GM12878 (cell line): ENCODE data around the gene OR5AP2. TPM values are rescaled to one million over a fixed set of nuclear protein-coding genes. Genes with fewer than 3 reads are reported as not detected.
"Not testable (repeated sequence)": the region's sequence is repeated elsewhere in the genome, so short reads cannot be mapped to it uniquely, and the experiment has no call there.

Experiments used
- ATAC-seq: fragments of 200-7000 bp; cut with Tn5 transposase; 3 replicates; pipeline ENCODE4 v1.9.1; 2020; ENCODE audit warnings: mild to moderate bottlenecking, moderate library complexity
- BruUV-seq: library from RNA; stranded (reverse); fragments of 400-500 nt; replicated peaks from 2 replicates; lab custom pipeline; 2021; lab: Mats Ljungman, UMichigan
- CTCF ChIA-PET: fragments of 300-600 bp; sonication (Branson Sonifier 250); formaldehyde crosslinking; extraction: SDS; loops from one replicate; lab custom pipeline; 2021; ENCODE audit warnings: inconsistent platforms; lab: Yijun Ruan, JAX
- POLR2A ChIA-PET: fragments of 350-600 bp; formaldehyde crosslinking; extraction: SDS; loops from one replicate; lab custom pipeline; 2021; ENCODE audit warnings: inconsistent platforms; lab: Charles Lee
- RAD21 ChIA-PET: fragments of 300-600 bp; sonication (Branson Sonifier 250); formaldehyde crosslinking; loops from one replicate; lab custom pipeline; 2023; ENCODE audit warnings: antibody characterized with exemption; ENCODE audit not compliant: unreplicated experiment; lab: Charles Lee
- SMC1A ChIA-PET: fragments of 300-600 bp; sonication (Branson Sonifier 250); formaldehyde crosslinking; loops from one replicate; lab custom pipeline; 2023; ENCODE audit not compliant: unreplicated experiment, uncharacterized antibody; lab: Charles Lee
- DNase-seq: peaks from one replicate; pipeline ENCODE4 v3.0.0-alpha.2; 2011; ENCODE audit warnings: low read depth, low spot score
- FAIRE-seq: peaks from 3 replicates; lab custom pipeline; 2011; peaks lifted over from hg19 to GRCh38; lab: Jason Lieb, UNC
- H2AFZ ChIP-seq: 2 replicates; pipeline ENCODE4 v1.6.0; 2011; ENCODE audit warnings: low read depth, low read length, control low read depth; ENCODE audit not compliant: control insufficient read depth
- H3K27ac ChIP-seq: 2 replicates; pipeline ENCODE4 v1.5.1; 2011; ENCODE audit warnings: control low read depth; ENCODE audit not compliant: control insufficient read depth, insufficient read depth
- H3K27me3 ChIP-seq, 2 experiments: replicated peaks in 1 of 2; 2 replicates each; pipeline versions ENCODE4 v1.6.0 to v1.6.1; 2011; ENCODE audit warnings: low read length in 1 of 2; ENCODE audit not compliant: control insufficient read depth in 2 of 2, insufficient read depth in 2 of 2
- H3K36me3 ChIP-seq, 2 experiments: 2 replicates each; pipeline ENCODE4 v1.5.1; 2011; ENCODE audit warnings: low read length in 1 of 2; ENCODE audit not compliant: control insufficient read depth in 2 of 2, insufficient read depth in 2 of 2
- H3K4me1 ChIP-seq: 2 replicates; pipeline ENCODE4 v1.6.1; 2011; ENCODE audit warnings: mild to moderate bottlenecking, low read length, moderate library complexity, mixed read lengths; ENCODE audit not compliant: control insufficient read depth, insufficient read depth
- H3K4me2 ChIP-seq: 2 replicates; pipeline ENCODE4 v1.6.0; 2011; ENCODE audit warnings: control low read depth; ENCODE audit not compliant: control insufficient read depth, insufficient read depth
- H3K4me3 ChIP-seq: fragments of 200-600 bp; sonication (generic); 2 replicates; pipeline ENCODE4 v1.5.1; 2016
- H3K79me2 ChIP-seq: 2 replicates; pipeline ENCODE4 v1.6.0; 2011; ENCODE audit warnings: low read length; ENCODE audit not compliant: control insufficient read depth, insufficient read depth
- H3K9ac ChIP-seq: 2 replicates; pipeline ENCODE4 v1.8.0; 2011; ENCODE audit warnings: low read length, control low read depth, mixed read lengths; ENCODE audit not compliant: control insufficient read depth, insufficient read depth
- H3K9me3 ChIP-seq: replicated peaks from 3 replicates; pipeline ENCODE4 v1.5.1; 2011; ENCODE audit warnings: mild to moderate bottlenecking, low read length; ENCODE audit not compliant: control insufficient read depth, insufficient read depth
- H4K20me1 ChIP-seq: 2 replicates; pipeline ENCODE4 v1.6.0; 2011; ENCODE audit not compliant: control insufficient read depth, insufficient read depth
- CBX5 ChIP-seq: sonication (generic); IDR thresholded peaks from 2 replicates; pipeline ENCODE4 v1.6.1; 2016; ENCODE audit warnings: low read depth, moderate library complexity, mild to moderate bottlenecking, inconsistent platforms
- CREB1 ChIP-seq: IDR thresholded peaks from 2 replicates; pipeline ENCODE4 v1.6.1; 2012; ENCODE audit warnings: low read depth, mild to moderate bottlenecking, inconsistent platforms
- IRF4 ChIP-seq: IDR thresholded peaks from 2 replicates; pipeline ENCODE4 v1.6.1; 2011; ENCODE audit warnings: low read depth, low read length
- NFYA ChIP-seq: IDR thresholded peaks from 2 replicates; pipeline ENCODE4 v1.6.1; 2011; ENCODE audit warnings: low read depth, mild to moderate bottlenecking, low read length, improper control_type of control experiment, borderline replicate concordance
- NR2C2 ChIP-seq: IDR thresholded peaks from 2 replicates; pipeline ENCODE4 v1.6.1; 2011; ENCODE audit warnings: borderline replicate concordance, low read depth; ENCODE audit not compliant: control insufficient read depth, insufficient read length
- POLR2AphosphoS2 ChIP-seq: IDR thresholded peaks from 2 replicates; pipeline ENCODE4 v1.6.1; 2011; ENCODE audit warnings: low read depth, mild to moderate bottlenecking, low read length, improper control_type of control experiment, moderate library complexity
- RBBP5 ChIP-seq: fragments of 200-600 bp; sonication (generic); conservative IDR thresholded peaks from 2 replicates; pipeline ENCODE4 v1.6.1; 2016
- SIN3A ChIP-seq: IDR thresholded peaks from 2 replicates; pipeline ENCODE4 v1.6.1; 2012; ENCODE audit warnings: low read depth, low read length, improper control_type of control experiment
- SUPT20H ChIP-seq: IDR thresholded peaks from 2 replicates; pipeline ENCODE4 v1.6.1; 2011; ENCODE audit warnings: low read depth, mild to moderate bottlenecking, low read length, moderate library complexity, borderline replicate concordance; ENCODE audit not compliant: control insufficient read depth
- TCF7 ChIP-seq: IDR thresholded peaks from 2 replicates; pipeline ENCODE4 v1.6.1; 2014; ENCODE audit warnings: antibody characterized with exemption, borderline replicate concordance
- ZBED1 ChIP-seq: IDR thresholded peaks from 2 replicates; pipeline ENCODE4 v1.6.1; 2016; ENCODE audit warnings: borderline replicate concordance
- ZZZ3 ChIP-seq: IDR thresholded peaks from 2 replicates; pipeline ENCODE4 v1.6.1; 2011; ENCODE audit warnings: low read depth; ENCODE audit not compliant: control insufficient read depth, insufficient read length
- WGBS: methylation state at CpG from one replicate; pipeline ENCODE4 v1.1.6; 2016; ENCODE audit warnings: low lambda C conversion rate; ENCODE audit not compliant: insufficient replicate concordance, insufficient coverage; ENCODE audit errors: missing lambda C conversion rate; 5-methylcytosine and 5-hydroxymethylcytosine counted together
- in situ Hi-C: fragments of 300-500 bp; cut with MboI; formaldehyde crosslinking; loops from 9 replicates; pipeline ENCODE4 v1.14.3; 2018; ENCODE audit warnings: mixed read lengths
- intact Hi-C: fragments of 100-400 bp; cut with micrococcal nuclease; formaldehyde crosslinking; loops from one replicate; pipeline ENCODE4 v1.14.2; 2022; ENCODE audit not compliant: unreplicated experiment
- polyA plus RNA-seq, 11 experiments: library from polyadenylated mRNA; depleted of rRNA in 4 of 11; unstranded in 6 of 11; stranded (reverse) in 5 of 11; fragments of >200 nt; fragmentation: Nextera tagmentation in 4 of 11; fragmentation: Illumina TruSeq in 1 of 11; extraction: Ambion mirVana in 4 of 11; extraction: Trizol in 1 of 11; gene quantifications; 1 replicate in 1 of 11; 2 replicates in 10 of 11; pipeline versions ENCODE4 v1.2.1 to v1.2.3, GENCODE V29; 2011 to 2016; ENCODE audit warnings: inconsistent platforms in 2 of 11, missing spikeins in 2 of 11, low read depth in 1 of 11
- total RNA-seq, 4 experiments: library from RNA; depleted of rRNA in 3 of 4; stranded (reverse); fragments of >200 nt in 3 of 4; fragmentation: Illumina TruSeq in 1 of 4; extraction: Trizol in 1 of 4; gene quantifications; 2 replicates each; pipeline versions ENCODE4 v1.2.1 to v1.2.3, GENCODE V29; 2013 to 2021
- TF ChIP-seq, protein P1 (sequence below): IDR thresholded peaks from 2 replicates; pipeline ENCODE4 v1.6.1; 2011; ENCODE audit warnings: low read depth, low read length, improper control_type of control experiment, borderline replicate concordance
- TF ChIP-seq, protein P2 (sequence below): IDR thresholded peaks from 2 replicates; pipeline ENCODE4 v1.6.1; 2012; ENCODE audit warnings: low read length, inconsistent platforms

The OR5AP2 gene
- total and polyA plus RNA-seq, 10 of the 15 experiments (the other 5 are each of a cell fraction or from before 2014, with no cell fraction given), result not detected

DNA sequence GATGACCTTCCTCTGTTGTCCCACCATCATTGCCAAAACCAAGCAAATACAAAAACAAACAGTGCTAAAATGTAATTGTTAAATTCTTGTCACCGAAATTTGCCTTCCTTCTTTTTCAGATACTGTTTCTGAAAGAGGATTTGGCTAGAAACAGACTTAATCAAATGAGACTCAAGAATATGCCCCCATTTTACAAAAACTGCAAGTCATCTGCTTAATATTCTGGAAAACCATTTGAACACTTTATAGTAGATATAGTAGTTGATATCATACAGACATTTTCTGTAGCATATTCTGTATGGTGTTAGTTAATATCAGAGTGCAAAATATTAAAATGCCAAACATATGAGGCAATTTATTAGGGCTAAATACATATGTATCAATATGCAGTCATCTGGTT, 31.1 kb downstream of the OR5AP2 start:
- no peaks in the 10 kb centered on the region for H3K36me3 ChIP-seq
- no peak overlapping the region for H3K4me2 ChIP-seq
- BruUV-seq, result no TSS peak
- no peak overlapping the region for H3K9ac ChIP-seq
- no peaks in the 10 kb centered on the region for H3K4me1 ChIP-seq
- H3K9me3 ChIP-seq, result no peaks in the 10 kb centered on the region
- 0% methylated on average over 1 of the region's 1 CpG for WGBS
- CTCF ChIA-PET, result no interaction called here
- DNase-seq (no peak), FAIRE-seq (no peak), ATAC-seq (no peak)
- intact Hi-C loops (no loop called here), in situ Hi-C loops (no loop called here)
- TF ChIP-seq NFYA (no peak), ZZZ3 (no peak), ZBED1 (no peak), SIN3A (no peak), CREB1 (no peak), TCF7 (no peak), IRF4 (no peak), POLR2AphosphoS2 (no peak), SUPT20H (no peak), CBX5 (no peak), NR2C2 (no peak), RBBP5 (no peak)
- TF ChIP-seq, protein P1, sequence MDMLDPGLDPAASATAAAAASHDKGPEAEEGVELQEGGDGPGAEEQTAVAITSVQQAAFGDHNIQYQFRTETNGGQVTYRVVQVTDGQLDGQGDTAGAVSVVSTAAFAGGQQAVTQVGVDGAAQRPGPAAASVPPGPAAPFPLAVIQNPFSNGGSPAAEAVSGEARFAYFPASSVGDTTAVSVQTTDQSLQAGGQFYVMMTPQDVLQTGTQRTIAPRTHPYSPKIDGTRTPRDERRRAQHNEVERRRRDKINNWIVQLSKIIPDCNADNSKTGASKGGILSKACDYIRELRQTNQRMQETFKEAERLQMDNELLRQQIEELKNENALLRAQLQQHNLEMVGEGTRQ, result no peak
- TF ChIP-seq, protein P2, sequence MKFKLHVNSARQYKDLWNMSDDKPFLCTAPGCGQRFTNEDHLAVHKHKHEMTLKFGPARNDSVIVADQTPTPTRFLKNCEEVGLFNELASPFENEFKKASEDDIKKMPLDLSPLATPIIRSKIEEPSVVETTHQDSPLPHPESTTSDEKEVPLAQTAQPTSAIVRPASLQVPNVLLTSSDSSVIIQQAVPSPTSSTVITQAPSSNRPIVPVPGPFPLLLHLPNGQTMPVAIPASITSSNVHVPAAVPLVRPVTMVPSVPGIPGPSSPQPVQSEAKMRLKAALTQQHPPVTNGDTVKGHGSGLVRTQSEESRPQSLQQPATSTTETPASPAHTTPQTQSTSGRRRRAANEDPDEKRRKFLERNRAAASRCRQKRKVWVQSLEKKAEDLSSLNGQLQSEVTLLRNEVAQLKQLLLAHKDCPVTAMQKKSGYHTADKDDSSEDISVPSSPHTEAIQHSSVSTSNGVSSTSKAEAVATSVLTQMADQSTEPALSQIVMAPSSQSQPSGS, result no peak
- POLR2A ChIA-PET, result no interaction called here
- H4K20me1 ChIP-seq, result no peaks in the 10 kb centered on the region
- H3K27me3 ChIP-seq, result no peaks in the 10 kb centered on the region; a peak in 1 of 4 replicates
- no peak overlapping the region for H3K4me3 ChIP-seq
- RAD21 ChIA-PET, result no interaction called here
- no peak overlapping the region for H3K27ac ChIP-seq
- H2AFZ ChIP-seq, result no peak overlapping the region
- SMC1A ChIA-PET, result no interaction called here
- no peaks in the 10 kb centered on the region for H3K79me2 ChIP-seq

DNA sequence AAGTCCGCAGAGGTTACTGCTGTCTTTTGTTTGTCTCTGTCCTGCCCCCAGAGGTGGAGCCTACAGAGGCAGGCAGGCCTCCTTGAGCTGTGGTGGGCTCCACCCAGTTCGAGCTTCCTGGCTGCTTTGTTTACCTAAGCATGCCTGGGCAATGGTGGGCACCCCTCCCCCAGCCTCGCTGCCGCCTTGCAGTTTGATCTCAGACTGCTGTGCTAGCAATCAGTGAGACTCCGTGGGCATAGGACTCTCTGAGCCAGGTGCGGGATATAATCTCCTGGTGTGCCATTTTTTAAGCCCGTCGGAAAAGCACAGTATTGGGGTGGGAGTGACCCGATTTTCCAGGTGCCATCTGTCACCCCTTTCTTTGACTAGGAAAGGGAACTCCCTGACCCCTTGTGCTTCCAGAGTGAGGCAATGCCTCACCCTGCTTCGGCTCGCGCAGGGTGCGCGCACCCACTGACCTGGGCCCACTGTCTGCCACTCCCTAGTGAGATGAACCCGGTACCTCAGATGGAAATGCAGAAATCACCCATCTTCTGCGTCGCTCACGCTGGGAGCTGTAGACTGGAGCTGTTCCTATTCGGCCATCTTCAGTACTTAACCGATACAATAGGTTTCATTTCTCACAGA, 50.0 kb downstream of the OR5AP2 start:
- H2AFZ ChIP-seq, RAD21 ChIA-PET, FAIRE-seq, DNase-seq, H4K20me1 ChIP-seq, H3K79me2 ChIP-seq, H3K4me1 ChIP-seq, H3K9ac ChIP-seq, H3K36me3 ChIP-seq, H3K4me3 ChIP-seq, intact Hi-C loops, CTCF ChIA-PET, H3K9me3 ChIP-seq, H3K27me3 ChIP-seq, H3K27ac ChIP-seq, in situ Hi-C loops, H3K4me2 ChIP-seq, BruUV-seq, ATAC-seq, SMC1A ChIA-PET: not testable (repeated sequence)
- 55% methylated on average over 19 of the region's 20 CpGs for WGBS
- POLR2A ChIA-PET, result interaction anchor here (0.6 kb wide), 1 partner anchor 942 kb away, joined by 3 read pairs; no protein-coding TSS in a partner anchor
